Upper lobe of left lung (tissue), 4 donors: ENCODE results near the gene PDE4D.

ENCODE experiments used
- CTCF ChIP-seq, 6 experiments: fragments of 450-650 bp in 4 of 6; fragments of 200-600 bp in 2 of 6; sonication (generic) in 2 of 6; IDR thresholded peaks; one replicate each; pipeline ENCODE4 v1.5.1; 2016 to 2019; ENCODE audit warnings: antibody characterized with exemption in 6 of 6
- POLR2A ChIP-seq, 4 donors: fragments of 450-650 bp; IDR thresholded peaks; one replicate each; pipeline ENCODE4 v1.5.1; 2016 to 2017; ENCODE audit warnings: antibody characterized with exemption in 4 of 4, mild to moderate bottlenecking in 2 of 4

GRCh38 chr5:59840200-59840601, 53.3 kb downstream of the PDE4D start:
- TF ChIP-seq CTCF (IDR thresholded peaks at IDR 0.05) (no peak), POLR2A (IDR thresholded peaks at IDR 0.05) (no peak)
